Right ventricle myocardium inferior (tissue), 1 donor: ENCODE data around the gene ARCN1. TPM values are rescaled to one million over a fixed set of nuclear protein-coding genes. Genes with fewer than 3 reads are reported as not detected.
"Not testable (repeated sequence)": the region's sequence is repeated elsewhere in the genome, so short reads cannot be mapped to it uniquely, and the experiment has no call there.

Experiments
- ATAC-seq: fragments of 200-7000 bp; cut with Tn5 transposase; one replicate; pipeline ENCODE4 v1.9.1; 2020; ENCODE audit warnings: mild to moderate bottlenecking, moderate library complexity
- DNase-seq: peaks from one replicate; pipeline ENCODE4 v3.0.0; 2021; ENCODE audit errors: missing footprints
- intact Hi-C: fragments of 100-400 bp; cut with DNase I; formaldehyde crosslinking; loops from one replicate; pipeline ENCODE4 v1.11.0; 2022
- total RNA-seq: library from RNA; stranded (reverse); fragmentation: NEBNext Ultra II Directional; extraction: Animal tissue kit (Norgen Biotek cat#: 25700); gene quantifications from one replicate; pipeline ENCODE4 v1.2.1, GENCODE V29; 2021
- donor health status: DM: no; HTN: yes; CAD: no; lungs with severe emphysema.

The ARCN1 gene
- total RNA-seq, 1 donor from 2014 or later = 93.4 TPM

DNA sequence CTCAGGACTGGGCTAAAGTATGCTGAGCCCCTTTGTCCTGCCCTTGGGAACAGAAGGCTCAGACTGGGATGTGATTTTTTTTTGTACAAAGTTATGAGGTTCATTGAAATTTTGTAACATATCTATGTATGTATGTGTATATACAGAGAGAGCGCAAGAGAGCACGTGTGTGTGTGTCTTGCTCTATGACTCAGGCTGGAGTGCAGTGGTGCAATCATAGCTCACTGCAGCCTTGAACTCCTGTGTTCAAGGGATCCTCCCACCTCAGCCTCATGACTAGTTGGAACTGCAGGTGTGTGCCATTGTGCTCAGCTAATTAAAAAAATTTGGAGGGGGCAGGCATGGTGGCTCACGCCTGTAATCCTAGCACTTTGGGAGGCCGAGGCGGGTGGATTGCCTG lies 35.5 kb upstream of the ARCN1 start:
- intact Hi-C loops = no loop called here

DNA sequence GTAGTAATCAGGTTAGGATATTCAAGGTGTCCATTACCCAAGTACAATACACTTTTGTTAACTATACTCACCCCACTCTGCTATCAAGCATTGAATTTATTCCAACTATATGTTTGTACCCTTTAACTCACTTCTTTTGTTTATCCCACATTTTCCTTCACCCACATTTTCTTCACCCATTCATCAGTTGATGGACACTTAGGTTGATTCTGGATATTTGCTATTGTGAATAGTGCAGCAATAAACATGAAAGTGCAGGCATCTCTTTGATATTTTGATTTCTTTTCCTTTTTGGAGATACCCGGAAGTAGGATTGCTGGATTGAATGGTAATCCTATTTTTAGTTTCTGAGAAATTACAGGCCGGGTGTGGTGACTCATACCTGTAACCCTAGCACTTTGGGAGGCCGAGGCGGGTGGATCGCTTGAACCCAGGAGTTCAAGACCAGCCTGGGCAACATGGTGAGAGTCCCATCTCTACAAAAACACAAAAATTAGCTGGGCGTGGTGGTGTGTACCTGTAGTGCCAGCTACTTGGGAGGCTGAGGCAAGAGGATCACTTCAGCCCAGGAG lies 34.7 kb upstream of the ARCN1 start:
- DNase-seq (no peak), ATAC-seq (no peak)
- intact Hi-C loops = no loop called here

More for the DNA sequence above, 35.5 kb upstream of the ARCN1 start:
- DNase-seq = no peak
- ATAC-seq = no peak

DNA sequence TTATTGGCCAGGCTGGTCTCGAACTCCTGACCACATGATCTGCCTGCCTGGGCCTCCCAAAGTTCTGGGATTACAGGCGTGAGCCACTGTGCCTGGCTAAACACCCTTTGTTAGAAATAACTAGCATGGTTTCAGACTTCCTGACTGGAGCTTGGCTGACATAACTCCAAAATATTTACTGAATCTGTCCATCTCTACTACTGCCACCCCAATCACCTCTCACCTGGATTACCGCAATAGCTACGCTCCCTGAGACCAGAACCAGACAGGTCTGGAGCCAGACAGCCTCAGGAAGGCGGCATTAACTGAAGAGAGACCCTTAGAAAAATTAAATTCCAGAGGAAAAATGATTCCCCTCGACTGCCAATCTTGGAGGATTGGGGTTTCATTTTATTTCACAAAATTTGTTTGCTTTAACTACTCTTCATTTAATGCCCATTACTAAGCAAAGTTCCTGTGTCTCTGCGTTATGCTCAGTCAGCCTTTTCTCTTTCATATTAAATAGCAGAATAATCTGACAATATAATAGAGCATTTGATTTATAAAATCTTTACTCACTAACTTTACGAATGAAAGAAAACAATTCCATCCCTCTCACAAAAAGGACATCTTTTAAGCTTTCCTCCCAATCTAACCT lies 28.1 kb upstream of the ARCN1 start:
- DNase-seq (no peak), ATAC-seq (no peak)
- intact Hi-C loops = no loop called here

DNA sequence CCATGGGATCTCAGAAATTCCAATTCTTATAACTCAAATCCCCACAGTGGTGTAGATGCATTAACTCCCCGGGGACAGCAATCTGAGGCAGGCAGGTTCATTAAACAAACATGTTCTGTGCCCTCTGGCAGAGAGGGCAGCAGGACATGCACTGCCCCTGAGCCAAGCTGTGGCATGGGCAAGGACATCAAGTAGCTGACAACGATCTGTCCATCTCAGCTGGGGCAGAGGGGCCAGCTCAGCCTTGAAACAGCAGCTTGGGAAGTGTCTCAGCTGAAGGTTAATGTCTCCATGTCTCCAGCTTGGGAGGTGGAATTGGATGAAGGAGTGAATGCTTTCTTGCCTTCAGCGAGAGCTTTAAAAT lies 27.6 kb upstream of the ARCN1 start:
- ATAC-seq = no peak
- DNase-seq = no peak
- intact Hi-C loops = no loop called here

DNA sequence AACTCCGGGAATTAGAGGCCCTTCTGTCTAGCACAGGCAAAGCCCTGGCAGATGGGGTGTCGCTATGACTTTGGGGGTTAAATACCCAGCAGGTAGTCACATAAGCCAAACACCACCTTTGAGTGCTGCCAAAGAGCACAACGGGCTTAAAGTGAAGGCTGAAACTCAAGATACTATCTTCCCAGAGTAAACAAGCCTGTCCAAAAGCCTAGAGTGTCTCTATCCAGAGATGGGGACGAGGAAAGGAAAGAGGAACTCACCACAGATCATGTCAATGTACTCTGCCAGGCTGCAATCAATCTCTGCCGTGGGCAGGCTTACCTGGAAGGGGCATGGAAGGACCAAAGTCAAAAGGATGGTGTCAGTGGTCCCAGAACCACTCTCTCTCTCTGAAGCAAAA lies 26.7 kb upstream of the ARCN1 start:
- ATAC-seq (no peak), DNase-seq (no peak)
- intact Hi-C loops = no loop called here

DNA sequence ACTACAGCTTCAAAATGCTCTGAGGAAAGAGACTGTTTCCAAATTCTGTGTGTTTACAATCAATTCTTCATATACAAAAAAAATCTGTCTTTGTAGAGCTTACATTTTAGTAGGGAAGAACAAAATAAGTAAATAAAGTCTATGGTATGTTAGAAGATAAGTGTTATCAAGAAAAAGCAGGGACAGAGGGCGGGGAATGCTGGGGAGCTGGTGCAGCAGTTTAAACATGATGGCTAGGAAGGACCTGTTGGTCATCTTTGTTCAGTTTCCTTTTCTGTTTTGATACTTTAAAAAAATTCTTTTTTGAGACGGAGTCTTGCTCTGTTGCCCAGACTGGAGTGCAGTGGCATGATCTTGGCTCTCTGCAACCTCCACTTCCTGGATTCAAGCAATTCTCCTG lies 25.1 kb upstream of the ARCN1 start:
- ATAC-seq (no peak), DNase-seq (no peak)
- intact Hi-C loops = no loop called here

DNA sequence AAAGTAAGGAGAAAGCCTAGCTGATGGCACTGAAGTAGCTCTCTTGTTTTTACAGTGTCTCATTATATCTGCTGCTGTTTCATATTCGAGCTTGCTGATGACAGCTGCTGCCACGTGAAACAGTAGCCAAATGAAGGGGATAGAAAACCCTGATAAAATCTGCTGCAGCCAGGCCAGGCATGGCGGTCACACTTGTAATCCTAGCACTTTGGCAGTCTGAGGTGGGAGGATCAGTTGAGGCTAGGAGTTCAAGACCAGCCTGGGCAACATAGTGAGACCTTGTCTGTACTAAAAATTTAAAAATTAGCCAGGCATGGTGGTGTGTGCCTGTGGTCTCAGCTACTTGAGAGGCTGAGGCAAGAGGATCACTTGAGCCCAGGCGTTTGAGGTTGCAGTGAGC lies 19.9 kb upstream of the ARCN1 start:
- ATAC-seq = no peak
- intact Hi-C loops = no loop called here
- DNase-seq = no peak

DNA sequence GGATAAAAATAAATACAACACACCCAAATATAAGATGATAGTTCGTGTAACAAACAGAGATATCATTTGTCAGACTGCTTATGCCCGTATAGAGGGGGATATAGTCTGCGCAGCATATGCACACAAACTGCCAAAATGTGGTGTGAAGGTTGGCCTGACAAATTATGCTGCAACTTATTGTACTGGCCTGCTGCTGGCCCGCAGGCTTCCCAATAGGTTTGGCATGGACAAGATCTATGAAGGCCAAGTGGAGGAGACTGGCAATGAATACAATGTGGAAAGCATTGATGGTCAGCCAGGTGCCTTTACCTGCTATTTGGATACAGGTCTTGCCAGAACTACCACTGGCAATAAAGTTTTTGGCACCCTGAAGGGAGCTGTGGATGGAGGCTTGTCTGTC lies 11.4 kb upstream of the ARCN1 start:
- intact Hi-C loops = no loop called here
- ATAC-seq (no peak), DNase-seq (no peak)

DNA sequence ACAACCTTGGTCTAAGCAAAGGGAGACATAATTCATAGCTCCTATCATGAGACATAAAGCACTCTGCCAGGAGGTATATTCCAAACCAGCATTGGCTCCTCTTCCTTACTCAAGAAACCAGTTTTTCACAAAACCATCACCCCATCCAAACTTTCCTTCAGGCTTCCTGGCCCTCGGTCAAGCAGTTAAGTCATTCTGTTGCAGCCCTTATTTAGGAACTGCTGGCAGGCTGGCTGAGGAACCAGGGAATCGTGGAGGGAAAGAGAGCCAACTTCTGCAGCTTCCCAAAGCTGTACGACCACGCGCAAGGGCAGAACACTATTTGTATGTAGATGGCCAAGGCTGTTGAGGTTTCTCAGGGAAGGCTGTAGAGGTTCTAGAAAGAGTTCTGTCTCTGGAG lies 7.2 kb upstream of the ARCN1 start:
- DNase-seq (peak; percentile 72), ATAC-seq (peak; percentile 44)
- intact Hi-C loops = no loop called here

DNA sequence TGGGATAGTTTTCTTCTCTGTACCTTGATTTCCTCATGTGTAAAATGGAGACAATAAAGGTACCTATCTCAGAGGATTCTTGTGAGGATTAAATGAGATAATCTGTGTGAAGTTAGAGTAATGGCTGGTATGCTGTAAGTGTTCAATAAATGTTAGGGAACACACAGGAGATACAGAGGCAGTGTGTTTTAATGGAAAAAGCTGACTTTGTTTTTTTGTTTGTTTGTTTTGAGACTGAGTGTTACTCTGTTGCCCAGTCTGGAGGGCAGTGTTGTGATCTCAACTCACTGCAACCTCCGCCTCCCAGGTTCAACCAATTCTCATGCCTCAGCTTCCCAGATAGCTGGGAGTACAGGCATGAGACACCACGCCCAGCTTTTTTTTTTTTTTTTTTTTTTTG lies 2.5 kb upstream of the ARCN1 start:
- intact Hi-C loops = no loop called here
- no peak for DNase-seq
- no peak for ATAC-seq

DNA sequence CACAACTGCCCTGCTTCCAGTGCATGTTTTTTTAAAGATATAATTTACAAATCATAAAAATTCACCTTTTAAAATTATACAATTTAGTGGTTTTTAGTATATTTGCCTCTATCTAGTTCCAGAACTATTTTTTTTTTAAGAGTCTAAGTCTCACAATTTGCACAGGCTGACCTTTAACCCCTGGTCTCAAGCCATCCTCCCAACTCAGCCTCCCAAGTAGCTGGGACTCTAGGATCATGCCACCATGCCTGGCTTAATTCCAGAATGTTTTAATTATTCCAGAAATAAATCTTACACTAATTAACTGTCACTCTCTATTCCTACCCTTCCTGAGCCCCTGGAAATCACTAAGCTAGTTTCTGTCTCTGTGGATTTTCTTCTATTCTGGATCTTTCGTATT lies 1.4 kb upstream of the ARCN1 start:
- intact Hi-C loops = no loop called here
- DNase-seq (no peak), ATAC-seq (no peak)

DNA sequence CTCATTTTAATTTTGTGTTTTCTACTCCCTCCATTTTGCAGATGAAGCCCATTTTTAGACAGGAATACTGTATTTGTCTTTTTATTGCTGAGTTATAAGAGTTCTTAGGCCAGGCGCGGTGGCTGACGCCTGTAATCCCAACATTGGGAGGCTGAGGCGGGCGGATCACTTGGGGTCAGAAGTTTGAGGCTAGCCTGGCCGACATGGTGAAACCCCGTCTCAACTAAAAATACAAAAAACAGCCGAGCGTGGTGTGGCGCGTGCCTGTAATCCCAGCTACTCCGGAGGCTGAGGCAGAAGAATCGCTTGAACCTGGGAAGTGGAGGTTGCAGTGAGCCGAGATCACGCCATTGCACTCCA lies 528 bp upstream of the ARCN1 start:
- ATAC-seq, DNase-seq, intact Hi-C loops: not testable (repeated sequence)

DNA sequence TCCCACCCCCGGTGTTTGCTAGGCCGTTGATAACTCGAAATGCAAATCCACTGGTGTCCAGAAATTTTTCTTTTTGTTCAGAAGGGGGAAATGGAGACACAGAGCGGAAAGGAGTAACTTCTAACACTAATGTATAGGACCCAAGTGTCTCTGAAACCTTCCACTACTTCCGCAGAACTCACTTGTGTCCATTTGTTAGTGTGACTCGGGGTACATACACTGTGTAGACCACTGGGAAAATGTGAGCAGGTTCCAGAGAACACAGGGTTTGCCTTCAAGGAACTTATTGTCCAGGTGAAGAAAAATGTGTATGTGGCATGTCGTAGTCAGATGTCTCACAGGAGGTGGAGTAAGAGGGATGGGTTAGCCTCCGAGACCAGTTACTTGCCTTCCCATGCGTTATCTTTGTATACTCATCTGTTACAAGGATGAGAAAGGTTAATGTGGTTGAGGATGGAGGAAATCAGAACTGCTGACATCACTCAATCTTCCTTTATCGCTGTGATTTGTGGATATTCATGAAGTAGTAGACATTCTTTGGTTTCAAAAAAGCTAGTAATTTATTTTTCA lies 857 bp downstream of the ARCN1 start:
- DNase-seq (no peak), ATAC-seq (peak; percentile 21)
- intact Hi-C loops = no loop called here

DNA sequence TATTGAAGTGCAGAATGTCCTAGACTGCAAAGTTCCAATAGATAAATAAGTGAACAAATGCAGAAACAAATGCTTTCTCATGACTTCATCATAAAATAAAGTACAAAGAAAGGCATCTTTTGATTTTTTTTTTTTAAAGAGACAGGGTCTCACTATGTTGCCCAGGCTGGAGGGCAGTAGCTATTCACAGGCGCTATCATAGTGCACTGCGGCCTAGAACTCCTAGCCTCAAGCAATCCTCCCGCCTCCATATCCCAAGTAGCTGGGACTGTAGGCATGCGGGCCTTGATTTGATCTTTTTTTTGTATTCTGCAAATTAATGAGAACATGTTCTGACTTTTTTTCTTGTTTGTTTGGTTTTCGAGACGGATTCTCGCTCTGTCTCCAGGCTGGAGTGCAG lies 2.4 kb downstream of the ARCN1 start:
- no peak for ATAC-seq
- DNase-seq = no peak
- intact Hi-C loops = no loop called here

DNA sequence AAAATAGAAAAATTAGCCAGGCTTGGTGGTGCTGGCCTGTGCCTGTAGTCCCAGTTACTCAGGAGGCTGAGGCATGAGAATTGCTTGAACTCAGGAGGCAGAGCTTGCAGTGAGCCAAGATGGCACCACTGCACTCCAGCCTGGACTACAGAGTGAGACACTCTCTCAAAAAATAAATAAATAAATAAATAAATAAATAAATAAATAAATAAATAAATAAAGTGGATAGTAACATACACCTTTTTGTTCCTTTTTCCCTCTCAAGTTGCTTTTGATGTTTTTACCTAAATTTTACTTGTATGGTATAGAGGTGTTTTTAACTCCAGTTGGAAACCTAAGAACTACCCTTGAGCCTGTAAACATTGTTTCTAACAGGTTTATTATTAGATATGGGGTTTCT lies 5.8 kb downstream of the ARCN1 start:
- intact Hi-C loops, DNase-seq, ATAC-seq: not testable (repeated sequence)

DNA sequence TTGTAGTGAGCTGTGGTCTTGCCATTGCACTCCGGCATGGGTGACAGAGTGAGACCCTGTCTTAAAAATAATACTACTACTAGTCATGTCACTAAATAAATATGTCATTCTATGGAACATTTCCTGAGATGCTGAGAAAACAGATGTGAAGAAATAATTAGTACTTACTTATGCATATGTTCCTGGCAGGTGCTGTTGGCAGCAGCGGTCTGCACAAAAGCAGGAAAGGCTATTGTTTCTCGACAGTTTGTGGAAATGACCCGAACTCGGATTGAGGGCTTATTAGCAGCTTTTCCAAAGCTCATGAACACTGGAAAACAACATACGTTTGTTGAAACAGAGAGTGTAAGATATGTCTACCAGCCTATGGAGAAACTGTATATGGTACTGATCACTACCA lies 8.8 kb downstream of the ARCN1 start:
- intact Hi-C loops = no loop called here
- no peak for DNase-seq
- no peak for ATAC-seq

DNA sequence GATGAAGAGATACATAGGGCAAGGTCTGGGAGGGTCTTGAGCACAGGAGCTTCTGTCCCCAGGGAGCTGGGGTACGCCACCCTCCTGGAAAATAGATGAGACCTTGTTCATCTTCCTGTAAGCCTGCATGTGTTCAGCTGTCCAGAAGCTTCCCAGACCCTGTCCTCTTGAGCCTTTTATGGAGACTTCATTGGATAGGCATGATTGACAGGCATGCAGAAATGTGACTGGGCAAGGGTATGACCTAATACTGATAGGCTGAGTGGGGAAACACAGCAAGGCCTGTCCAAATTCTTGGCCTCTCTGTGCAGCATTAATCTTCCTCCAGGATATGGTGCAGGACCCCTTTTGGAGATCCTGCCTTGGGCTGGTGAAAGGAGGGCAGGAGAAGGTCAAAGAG lies 15.7 kb downstream of the ARCN1 start:
- intact Hi-C loops = no loop called here
- peak; percentile 27 for ATAC-seq
- no peak for DNase-seq

DNA sequence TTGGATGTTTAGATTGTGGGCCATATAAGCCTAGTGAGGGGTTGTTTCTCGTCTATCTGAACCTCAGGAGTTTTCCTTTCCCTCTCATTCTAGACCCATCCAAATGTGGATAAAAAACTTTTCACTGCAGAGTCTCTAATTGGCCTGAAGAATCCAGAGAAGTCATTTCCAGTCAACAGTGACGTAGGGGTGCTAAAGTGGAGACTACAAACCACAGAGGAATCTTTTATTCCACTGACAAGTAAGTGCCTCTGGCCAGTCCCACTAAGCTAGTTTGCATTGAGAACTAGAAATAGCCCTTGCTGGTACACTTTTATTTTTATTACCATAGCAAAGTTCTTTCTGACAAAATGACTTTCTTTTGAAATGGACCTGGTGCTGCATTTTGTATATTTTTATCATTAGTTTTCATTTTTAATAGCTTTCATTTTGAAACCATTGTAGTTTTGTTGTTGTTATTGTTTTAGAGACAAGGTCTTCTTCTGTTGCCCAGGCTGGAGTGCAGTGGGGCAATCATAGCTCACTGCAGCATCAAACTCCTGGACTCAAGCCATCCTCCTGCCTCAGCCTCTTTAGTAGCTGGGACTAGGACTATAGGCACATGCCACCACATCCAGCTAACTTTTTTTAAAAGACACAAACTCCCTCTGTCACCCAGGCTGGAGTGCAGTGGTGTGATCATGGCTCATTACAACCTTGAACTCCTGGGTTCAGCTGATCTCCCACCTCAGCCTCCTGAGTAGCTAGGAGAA lies 20.6 kb downstream of the ARCN1 start:
- DNase-seq (no peak), ATAC-seq (peak; percentile 60)
- intact Hi-C loops = no loop called here

DNA sequence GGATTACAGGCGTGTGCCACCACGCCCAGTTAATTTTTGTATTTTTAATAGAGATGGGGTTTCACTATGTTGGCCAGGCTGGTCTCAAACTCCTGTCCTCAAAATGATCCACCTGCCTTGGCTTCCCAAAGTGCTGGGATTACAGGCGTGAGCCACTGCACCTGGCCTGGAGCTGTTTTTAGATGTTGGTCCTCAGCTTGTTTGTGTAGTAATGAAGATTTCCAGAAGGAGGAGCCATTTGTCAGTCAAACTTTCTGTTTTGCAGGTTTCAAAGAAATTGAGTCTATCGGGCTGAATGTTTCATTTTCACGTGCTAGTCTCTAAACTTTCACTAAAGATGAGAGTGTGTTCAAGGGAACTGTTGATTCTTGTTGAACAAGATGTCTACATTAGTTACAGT lies 22.8 kb downstream of the ARCN1 start:
- DNase-seq = not testable (repeated sequence)
- peak; percentile 15 for ATAC-seq
- intact Hi-C loops = loop anchor here (2.0 kb wide), 2 partner anchors 16 to 64 kb away; no protein-coding TSS in a partner anchor
